ENCODE measurements around the gene CDH12.
"Not testable (repeated sequence)": the region's sequence is repeated elsewhere in the genome, so short reads cannot be mapped to it uniquely, and the experiment has no call there.

The CDH12 gene

DNA sequence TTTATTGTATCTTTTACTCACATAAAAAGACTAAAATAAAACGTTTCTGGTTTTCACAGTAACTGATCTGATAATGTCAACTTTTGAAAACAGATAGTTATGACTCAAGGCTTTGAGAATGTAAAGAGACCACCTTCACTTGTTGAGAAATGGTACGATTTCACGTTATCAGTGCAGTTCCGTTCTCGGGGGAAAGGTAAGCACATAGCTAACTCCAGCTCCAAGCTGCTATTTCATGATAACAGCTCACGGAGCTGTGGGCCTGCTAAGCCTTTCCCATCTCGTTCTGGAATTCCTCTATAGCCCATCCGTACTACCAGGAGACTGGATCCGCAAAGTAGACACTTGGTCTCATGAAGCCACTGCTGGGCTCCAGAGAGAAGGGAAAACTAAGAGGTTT, 701.3 kb downstream of the CDH12 start:
- not testable (repeated sequence) for DNase-seq (ENCODE audit: low spot score)

GRCh38 chr5:22140418-22140817, 712.7 kb downstream of the CDH12 start:
- not testable (repeated sequence) for DNase-seq (ENCODE audit: low spot score)

- DNase-seq (ENCODE audit: low spot score) = not testable (repeated sequence)
Measured at GRCh38 chr5:22139662-22140300, 713.4 kb downstream of the CDH12 start.

- no peak for DNase-seq (ENCODE audit: low spot score)
Measured at GRCh38 chr5:22111320-22111719, 741.8 kb downstream of the CDH12 start.

DNA sequence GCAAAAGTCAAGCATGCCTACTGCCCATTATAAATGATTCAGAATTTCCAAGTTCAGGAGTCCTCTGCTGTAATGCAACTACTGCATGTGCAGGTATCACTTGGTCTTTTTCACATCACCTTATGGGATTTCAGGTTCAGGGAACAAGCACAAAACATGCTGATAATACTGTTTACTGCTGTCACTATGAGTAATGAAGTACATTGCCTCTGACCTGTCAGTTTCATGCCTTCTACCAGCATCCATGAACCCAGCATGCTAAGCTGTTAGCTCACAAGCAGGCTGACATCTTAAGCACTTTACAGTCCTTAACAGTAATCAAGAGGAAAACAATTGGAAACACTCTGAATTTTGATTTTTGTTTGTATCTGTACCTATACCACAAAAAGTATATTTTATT, 743.8 kb downstream of the CDH12 start:
- DNase-seq (ENCODE audit: low spot score) = no peak

DNA sequence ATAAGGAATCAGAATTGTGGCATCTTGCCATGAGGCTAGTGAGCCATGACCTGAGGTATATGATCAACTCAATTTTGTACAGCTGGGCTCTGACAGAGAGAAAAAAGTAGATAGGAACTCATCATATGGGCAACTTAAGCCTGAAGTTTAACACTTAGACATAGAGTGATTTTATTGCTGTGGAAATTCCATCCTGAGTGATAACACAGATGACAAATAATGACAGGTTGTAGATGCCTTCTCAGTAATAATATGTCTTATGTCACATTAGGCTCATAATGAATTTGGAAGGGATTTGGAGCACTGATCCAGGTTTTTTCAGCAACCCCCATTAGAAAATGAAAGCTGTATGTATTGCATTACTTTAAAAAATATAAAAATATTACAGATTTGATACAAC, 744.6 kb downstream of the CDH12 start:
- no peak for DNase-seq (ENCODE audit: low spot score)

GRCh38 chr5:22102823-22103359, 750.3 kb downstream of the CDH12 start:
- DNase-seq (ENCODE audit: low spot score) = no peak

- DNase-seq (ENCODE audit: low spot score) = no peak
Measured at GRCh38 chr5:22088517-22088916, 764.6 kb downstream of the CDH12 start.

DNA sequence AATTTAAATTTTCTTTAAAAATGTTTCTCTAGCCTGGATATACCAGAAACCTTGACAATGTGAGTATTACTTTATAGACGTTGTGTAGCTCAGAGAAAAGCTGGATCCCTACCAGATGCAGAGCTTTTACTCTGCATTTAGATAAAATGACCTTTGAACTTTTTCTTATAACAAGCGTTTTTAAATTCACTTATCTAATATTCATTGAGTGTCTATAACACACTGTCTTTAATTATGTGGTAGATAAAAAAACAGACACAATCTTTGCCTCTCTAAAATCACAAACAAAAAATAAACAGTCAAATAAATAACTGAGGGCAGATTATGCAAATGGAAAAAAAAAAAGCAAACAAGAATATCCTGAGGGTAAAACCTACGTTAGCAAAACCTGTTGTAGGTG, 773.6 kb downstream of the CDH12 start:
- no peak for DNase-seq (ENCODE audit: low spot score)

DNA sequence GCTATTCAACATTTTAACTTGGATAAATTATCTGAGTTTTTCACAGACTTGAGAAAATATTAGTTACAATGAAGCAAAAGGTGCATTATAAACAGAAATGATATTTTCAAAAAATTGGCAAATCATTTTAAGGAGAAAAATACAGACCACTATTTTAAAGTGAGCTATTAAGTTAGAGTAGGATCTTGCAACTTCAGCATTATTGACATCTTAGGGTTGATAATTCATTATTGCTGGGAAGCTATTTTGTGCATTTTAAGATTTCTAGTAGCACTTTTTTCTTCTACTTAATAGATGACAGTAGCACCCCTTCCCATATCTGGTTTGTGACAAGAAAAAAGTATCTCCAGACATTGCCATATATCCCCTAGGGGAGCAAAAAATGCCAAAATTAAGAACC, 774.1 kb downstream of the CDH12 start:
- DNase-seq (ENCODE audit: low spot score) = no peak

- DNase-seq (ENCODE audit: low spot score) = no peak
Measured at GRCh38 chr5:22076586-22076985, 776.6 kb downstream of the CDH12 start.

DNA sequence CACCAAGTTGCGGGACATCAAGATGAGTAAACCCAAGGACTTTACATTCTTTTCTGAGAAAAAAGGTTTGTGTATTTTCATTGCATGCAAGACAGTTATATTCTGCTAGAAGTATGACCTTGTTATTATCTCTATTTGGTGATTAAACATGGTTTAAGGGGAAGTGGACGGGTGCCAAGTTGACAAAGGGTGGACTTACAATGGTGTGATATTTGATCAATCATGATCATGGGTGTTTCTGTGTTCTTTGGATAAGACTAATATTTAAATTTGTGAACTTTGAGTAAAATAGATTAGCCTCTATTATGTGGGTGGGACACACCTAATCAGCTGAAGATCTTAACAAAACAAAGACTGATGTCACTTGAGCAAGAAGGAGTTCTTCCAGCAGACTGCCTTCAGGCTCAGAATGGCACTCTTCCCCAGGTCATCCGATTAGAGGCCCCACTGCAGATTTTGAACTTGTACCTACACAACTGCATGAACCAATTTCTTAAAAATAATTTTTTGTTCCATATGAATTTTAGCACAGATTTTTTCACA, 782.9 kb downstream of the CDH12 start:
- DNase-seq (ENCODE audit: low spot score) = no peak

DNA sequence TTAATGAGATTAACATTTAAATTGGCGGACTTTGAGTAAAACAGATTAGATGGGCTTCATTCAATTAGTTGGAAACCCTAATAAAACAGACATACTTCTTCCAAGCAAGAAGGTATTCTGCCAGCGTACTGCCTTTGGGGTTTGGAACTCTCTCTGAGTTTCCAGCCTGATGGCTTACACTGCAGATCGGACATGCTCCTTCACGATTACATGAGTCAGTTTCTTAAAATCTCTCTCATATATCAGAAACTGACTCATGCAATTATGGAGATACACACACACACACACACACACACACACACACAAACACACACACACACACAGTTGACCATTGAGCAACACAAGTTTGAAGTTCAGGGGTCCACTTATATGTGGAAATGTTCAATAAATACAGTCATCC, 789.4 kb downstream of the CDH12 start:
- DNase-seq (ENCODE audit: low spot score) = no peak

DNA sequence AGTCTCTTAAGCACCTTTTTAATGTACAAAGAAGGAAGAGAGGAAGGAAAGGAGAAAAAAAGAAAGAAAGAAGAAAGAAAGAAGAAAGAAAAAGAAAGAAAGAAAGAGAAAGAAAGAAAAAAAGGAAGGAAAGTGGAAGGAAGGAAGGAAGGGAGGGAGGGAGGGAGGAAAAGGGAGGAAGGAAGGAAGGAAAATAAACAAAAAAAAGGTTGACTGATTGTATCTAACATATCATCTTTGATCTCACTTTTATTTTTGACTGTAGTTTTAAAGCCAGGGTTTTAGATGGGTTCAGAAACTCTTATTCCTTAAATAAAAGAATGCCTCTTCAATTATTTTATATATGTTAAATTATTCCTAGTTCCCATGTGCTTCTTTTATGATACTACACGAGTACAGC, 794.5 kb downstream of the CDH12 start:
- no peak for DNase-seq (ENCODE audit: low spot score)

DNA sequence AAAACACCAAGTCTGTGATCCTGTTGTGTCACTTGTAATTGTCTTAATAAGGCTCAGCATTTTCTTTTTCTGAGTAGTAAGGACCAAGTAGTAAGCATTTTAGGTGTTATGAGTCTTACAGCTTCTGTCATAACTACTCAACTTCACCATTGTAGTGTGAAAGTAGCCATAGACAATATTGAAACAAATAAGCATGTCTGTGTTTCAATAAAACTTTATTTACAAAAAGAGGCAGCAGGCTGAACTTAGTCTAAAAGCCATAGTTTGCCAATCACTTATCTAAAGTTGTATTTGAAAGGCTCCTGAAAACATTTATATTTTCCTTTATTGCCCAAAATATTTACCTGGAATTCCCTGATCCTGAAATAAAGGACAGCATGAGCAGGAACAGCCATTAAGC, 796.1 kb downstream of the CDH12 start:
- DNase-seq (ENCODE audit: low spot score) = no peak

DNA sequence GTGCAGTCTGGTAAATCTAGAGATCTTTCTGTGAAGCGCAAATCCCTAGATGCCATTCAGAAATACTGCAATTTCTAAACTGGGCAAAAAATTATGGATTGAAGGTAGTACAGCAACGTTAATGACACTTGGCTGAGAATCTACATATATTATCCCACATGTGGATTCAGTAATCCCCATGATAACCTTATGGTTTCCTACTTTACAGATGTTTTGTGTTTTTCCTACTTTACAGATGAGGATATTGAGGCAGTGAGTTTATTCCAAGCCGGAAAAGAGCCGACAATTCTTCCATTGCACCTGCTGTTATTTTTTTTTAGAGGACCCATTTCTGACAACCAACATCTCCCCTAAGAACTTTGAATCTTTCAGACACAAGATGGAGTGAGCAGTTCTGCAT, 796.5 kb downstream of the CDH12 start:
- DNase-seq (ENCODE audit: low spot score) = no peak

DNA sequence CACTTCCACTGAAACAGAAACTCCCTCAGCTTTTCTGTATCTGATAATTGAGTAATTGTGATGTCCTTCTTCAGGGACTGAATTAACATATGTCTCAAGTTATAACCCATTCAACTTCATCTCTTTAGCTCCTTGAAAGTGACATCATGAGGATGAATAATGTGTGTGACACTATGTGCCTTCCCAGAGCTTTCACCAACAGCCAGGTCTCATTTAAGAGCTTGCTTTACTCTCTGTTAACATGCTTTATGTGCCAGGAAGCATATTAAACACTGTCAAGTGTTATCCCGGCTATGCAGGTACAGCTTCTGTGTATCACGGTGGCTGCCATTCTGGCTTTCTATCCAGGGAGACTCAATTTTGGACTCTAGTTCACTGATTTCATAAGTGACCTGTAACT, 799.9 kb downstream of the CDH12 start:
- no peak for DNase-seq (ENCODE audit: low spot score)

GRCh38 chr5:22051881-22052280, 801.3 kb downstream of the CDH12 start:
- no peak for DNase-seq (ENCODE audit: low spot score)

- DNase-seq (ENCODE audit: low spot score) = no peak
Measured at GRCh38 chr5:22050931-22051330, 802.2 kb downstream of the CDH12 start.

DNA sequence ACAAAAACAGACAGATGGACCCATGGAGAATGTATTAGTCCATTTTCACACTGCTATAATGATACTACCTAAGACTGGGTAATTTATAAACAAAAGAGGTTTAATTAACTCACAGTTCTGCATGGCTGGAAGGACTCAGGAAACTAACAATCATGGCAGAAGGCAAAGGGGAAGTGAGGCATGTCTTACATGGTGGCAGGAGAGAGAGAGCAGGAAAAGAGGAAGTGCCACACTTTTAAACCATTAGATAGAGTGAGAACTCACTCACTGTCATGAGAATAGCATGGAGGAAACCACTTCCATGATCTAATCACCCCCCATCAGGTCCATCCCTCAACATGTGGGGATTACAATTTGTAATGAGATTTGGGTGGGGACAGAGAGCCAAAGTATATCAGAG, 808.9 kb downstream of the CDH12 start:
- no peak for DNase-seq (ENCODE audit: low spot score)

DNA sequence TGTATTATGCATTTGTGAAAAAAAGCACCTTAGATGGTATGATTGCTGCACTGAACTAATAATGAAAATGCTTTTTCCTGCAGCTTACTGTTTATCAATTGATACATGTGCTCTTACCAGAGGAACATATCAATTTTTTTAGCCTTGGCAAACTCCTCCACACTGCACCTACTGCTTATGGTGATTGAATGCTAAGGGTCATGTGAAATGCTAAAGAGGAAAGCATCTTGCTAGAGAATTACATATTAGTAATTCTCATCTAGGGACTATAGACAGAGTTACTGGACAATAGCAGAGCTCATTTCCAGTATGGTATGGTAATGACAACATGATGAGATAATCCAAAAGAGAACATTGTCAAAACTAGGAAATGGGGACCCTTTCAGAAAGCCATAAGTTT, 817.1 kb downstream of the CDH12 start:
- no peak for DNase-seq (ENCODE audit: low spot score)

DNA sequence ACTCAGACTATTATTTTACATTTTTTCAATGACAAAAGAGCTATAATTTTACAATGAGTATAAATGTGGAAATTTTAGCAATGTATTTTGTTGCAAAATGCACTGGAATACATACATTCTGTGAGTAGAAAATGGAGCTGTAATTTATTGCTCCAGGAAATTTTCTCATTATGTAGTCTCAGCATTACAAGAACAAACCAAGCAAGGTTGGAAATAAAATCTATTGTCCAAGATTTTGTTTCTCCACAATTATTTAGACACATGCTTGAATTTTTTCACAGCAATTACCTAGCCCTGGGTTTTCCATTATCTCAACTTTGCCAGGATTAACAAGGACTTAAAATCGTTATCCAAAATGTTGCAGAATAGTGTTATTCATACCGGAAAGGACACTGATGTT, 820.1 kb downstream of the CDH12 start:
- no peak for DNase-seq (ENCODE audit: low spot score)

GRCh38 chr5:22023784-22024183, 829.4 kb downstream of the CDH12 start:
- no peak for DNase-seq (ENCODE audit: low spot score)

DNA sequence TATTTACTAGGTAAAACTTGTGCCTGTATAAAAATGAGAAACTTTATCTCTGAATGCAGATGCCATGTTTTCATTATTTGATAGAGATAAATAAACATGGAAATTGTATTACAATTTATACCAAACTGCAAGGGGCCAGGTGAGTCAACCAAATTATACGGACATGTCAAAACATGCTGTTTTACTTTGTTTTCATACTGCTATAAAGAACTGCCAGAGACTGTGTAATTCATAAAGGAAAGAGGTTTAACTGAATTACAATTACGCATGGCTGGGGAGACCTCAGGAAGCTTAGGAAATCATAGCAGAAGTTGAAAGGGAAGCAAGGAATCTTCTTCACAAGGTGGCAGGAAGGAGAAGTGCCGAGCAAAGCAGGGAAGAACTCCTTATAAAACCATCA, 840.3 kb downstream of the CDH12 start:
- DNase-seq (ENCODE audit: low spot score) = not testable (repeated sequence)
